Activated naive CD4-positive, alpha-beta T cell treated with anti-CD3 and anti-CD28 coated beads, Interleukin-2, amount 50 U/mL, for 72 hours (primary cell): ENCODE measurements around the gene ATP1A1. TPM values are rescaled to one million over a fixed set of nuclear protein-coding genes. Genes with fewer than 3 reads are reported as not detected.

ENCODE experiments used
- ATAC-seq, 2 donors: fragments of 150-1000 bp; cut with Tn5 transposase; 2 replicates each; pipeline ENCODE4 v1.10.0; 2021; ENCODE audit warnings: mild to moderate bottlenecking in 2 of 2, moderate library complexity in 2 of 2
- DNase-seq, 2 donors: peaks; one replicate each; pipeline ENCODE4 v3.0.0; 2021 to 2022; ENCODE audit warnings: low spot score in 2 of 2
- H3K27ac Mint-ChIP-seq, 2 donors: one replicate each; pipeline ENCODE4 v1.8.0; 2022; ENCODE audit warnings: mild to moderate bottlenecking in 2 of 2, mixed read lengths in 2 of 2
- H3K36me3 Mint-ChIP-seq, 2 donors: one replicate each; pipeline ENCODE4 v1.8.0; 2022; ENCODE audit warnings: mixed read lengths in 2 of 2
- H3K9me3 Mint-ChIP-seq, 2 donors: one replicate each; pipeline ENCODE4 v1.8.0; 2022; ENCODE audit warnings: mixed read lengths in 2 of 2
- total RNA-seq, 2 donors: library from RNA; stranded (reverse); gene quantifications; one replicate each; pipeline ENCODE4 v1.2.3, GENCODE V29; 2022

ATP1A1 gene
- total RNA-seq, 2 donors from 2014 or later, result 220 to 337 TPM

- ATAC-seq, result no peak
- no peaks in the 10 kb centered on the region for H3K36me3 Mint-ChIP-seq
- DNase-seq, result no peak
- H3K9me3 Mint-ChIP-seq, result no peaks in the 10 kb centered on the region
- H3K27ac Mint-ChIP-seq, result no peak overlapping the region
Observed at GRCh38 chr1:116335850-116336624, 37.0 kb upstream of the ATP1A1 start.

DNA sequence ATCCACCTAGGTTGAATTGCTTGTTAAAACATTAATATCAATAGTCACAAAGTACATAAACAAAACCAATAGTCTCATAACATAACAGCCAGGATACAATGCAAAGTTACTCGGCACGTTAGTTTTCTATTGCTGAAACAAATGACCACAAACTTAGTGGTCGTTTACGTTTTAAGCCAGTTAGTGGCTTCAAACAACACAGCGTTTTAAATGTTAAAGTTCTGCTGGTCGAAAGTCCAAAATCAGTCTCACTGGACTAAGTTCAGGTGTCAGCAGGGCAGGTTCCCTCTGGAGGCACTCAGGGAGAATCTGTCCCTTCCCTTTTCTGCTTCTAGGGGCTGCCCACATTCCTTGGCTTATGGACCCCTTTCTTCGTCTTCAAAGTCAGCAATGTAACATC lies 35.6 kb upstream of the ATP1A1 start:
- no peaks in the 10 kb centered on the region for H3K9me3 Mint-ChIP-seq
- H3K27ac Mint-ChIP-seq, result no peak overlapping the region
- no peak for DNase-seq
- no peaks in the 10 kb centered on the region for H3K36me3 Mint-ChIP-seq
- ATAC-seq, result no peak

GRCh38 chr1:116338400-116338799 lies 34.6 kb upstream of the ATP1A1 start:
- no peak for ATAC-seq
- no peak overlapping the region for H3K27ac Mint-ChIP-seq
- H3K9me3 Mint-ChIP-seq, result no peaks in the 10 kb centered on the region
- H3K36me3 Mint-ChIP-seq, result no peaks in the 10 kb centered on the region
- no peak for DNase-seq

- ATAC-seq (peak; percentile 16 to 38), DNase-seq (no peak)
- H3K36me3 Mint-ChIP-seq, result no peaks in the 10 kb centered on the region
- H3K9me3 Mint-ChIP-seq, result no peaks in the 10 kb centered on the region
- H3K27ac Mint-ChIP-seq, result no peak overlapping the region
Observed at GRCh38 chr1:116340506-116341231, 32.4 kb upstream of the ATP1A1 start.

- peak in 1 of 2 donors; percentile 40 for ATAC-seq
- DNase-seq, result no peak
- no peaks in the 10 kb centered on the region for H3K9me3 Mint-ChIP-seq
- no peaks in the 10 kb centered on the region for H3K36me3 Mint-ChIP-seq
- H3K27ac Mint-ChIP-seq, result no peak overlapping the region
Observed at GRCh38 chr1:116343019-116343418, 30.0 kb upstream of the ATP1A1 start.

DNA sequence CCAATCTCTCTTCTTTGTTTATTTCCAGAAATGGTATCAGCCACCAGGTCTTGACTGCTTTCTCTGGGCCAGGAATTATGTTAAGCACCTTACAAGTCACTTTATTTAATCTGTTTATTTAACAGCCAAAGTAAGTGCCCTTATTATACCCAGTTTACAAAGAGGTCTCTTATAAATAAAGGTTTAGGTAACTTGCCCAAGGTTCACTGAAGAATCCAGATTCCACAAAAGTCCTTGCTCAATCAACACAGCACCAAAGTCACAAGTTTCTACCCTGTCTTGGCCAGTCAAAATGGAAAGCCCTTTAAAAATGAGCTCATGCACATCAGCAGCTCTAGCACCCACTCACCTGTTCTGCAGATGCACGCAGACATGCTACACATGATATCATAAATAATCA lies 28.0 kb upstream of the ATP1A1 start:
- DNase-seq (no peak), ATAC-seq (no peak)
- no peak overlapping the region for H3K27ac Mint-ChIP-seq
- H3K36me3 Mint-ChIP-seq, result no peaks in the 10 kb centered on the region
- H3K9me3 Mint-ChIP-seq, result peaks cover 4% of the 10 kb centered on the region in 2 donors

GRCh38 chr1:116345843-116346242 lies 27.2 kb upstream of the ATP1A1 start:
- Mint-ChIP-seq H3K36me3 (no peaks in the 10 kb centered on the region), H3K27ac (peak overlapping the region in 1 of 2 donors; percentile 58), H3K9me3 (peaks cover 4% of the 10 kb centered on the region in 2 donors)
- peak; percentile 43 to 52 for ATAC-seq
- no peak for DNase-seq

- Mint-ChIP-seq H3K9me3 (peaks cover 4% of the 10 kb centered on the region in 2 donors), H3K27ac (no peak overlapping the region), H3K36me3 (no peaks in the 10 kb centered on the region)
- DNase-seq (no peak), ATAC-seq (no peak)
Observed at GRCh38 chr1:116346943-116347673, 25.9 kb upstream of the ATP1A1 start.

DNA sequence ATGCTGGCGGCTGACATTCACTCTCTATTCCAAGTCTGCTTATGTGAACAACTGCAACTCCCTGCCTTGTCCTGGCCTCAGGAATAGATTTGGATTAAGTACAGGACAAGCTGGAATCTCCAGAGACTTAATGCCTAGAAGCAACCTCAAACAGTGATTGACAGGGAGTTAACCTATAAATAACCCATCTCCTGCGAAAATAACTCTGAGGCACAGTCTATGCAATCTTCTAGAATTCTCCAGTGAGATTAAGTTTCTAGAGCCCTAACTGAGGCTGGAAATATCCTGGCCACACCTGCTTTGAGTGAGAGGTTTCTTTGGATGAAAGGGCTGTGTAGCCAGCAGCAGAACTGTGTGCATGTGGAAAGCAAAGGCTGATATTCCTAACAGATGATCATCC lies 25.3 kb upstream of the ATP1A1 start:
- ATAC-seq, result no peak
- Mint-ChIP-seq H3K36me3 (no peaks in the 10 kb centered on the region), H3K27ac (no peak overlapping the region), H3K9me3 (peaks cover 4% of the 10 kb centered on the region in 2 donors)
- no peak for DNase-seq

- no peak for ATAC-seq
- Mint-ChIP-seq H3K36me3 (no peaks in the 10 kb centered on the region), H3K9me3 (peaks cover 4% of the 10 kb centered on the region in 2 donors), H3K27ac (no peak overlapping the region)
- no peak for DNase-seq
Observed at GRCh38 chr1:116350097-116350645, 22.9 kb upstream of the ATP1A1 start.

DNA sequence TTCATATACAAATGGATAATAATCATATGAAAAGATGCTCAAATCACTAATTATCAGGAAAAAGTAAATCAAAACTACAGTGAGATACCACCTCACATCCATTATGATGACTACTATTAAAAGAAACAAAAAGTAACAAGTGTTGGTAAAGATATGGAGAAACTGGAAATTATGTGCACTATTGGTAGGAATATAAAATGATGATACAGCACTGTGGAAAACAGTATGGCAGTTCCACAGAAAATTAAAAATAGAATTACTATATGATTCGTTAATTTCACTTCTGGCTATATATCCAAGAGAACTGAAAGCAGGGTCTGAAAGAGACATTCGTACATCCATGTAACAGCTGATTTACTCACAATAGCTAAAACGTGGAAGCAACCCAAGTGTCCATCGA lies 21.1 kb upstream of the ATP1A1 start:
- H3K27ac Mint-ChIP-seq, result peak overlapping the region in 1 of 2 donors; percentile 42
- no peaks in the 10 kb centered on the region for H3K36me3 Mint-ChIP-seq
- peaks cover 4% of the 10 kb centered on the region in 2 donors for H3K9me3 Mint-ChIP-seq
- DNase-seq (no peak), ATAC-seq (no peak)

GRCh38 chr1:116352349-116352813 lies 20.7 kb upstream of the ATP1A1 start:
- Mint-ChIP-seq H3K9me3 (peaks cover 4% of the 10 kb centered on the region in 2 donors), H3K27ac (peak overlapping the region in 1 of 2 donors; percentile 42), H3K36me3 (no peaks in the 10 kb centered on the region)
- no peak for DNase-seq
- peak; percentile 62 to 67 for ATAC-seq

DNA sequence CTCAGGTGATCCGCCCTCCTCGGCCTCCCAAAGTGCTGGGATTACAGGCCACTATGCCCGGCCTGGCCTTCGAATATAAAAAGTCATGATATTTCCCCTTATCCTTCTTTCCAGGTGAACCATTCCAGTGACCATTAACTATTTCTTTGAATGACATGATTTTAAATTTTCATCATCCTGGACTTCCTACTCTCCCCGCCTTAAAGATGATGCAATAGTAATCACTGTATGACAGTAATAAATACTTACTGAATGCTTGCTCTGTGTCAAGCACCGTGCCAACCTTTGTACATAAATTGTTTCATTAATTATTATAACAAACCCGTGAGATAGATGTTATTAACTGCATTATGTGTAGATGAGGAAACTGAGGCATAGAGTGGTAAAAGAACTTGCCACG lies 19.9 kb upstream of the ATP1A1 start:
- H3K27ac Mint-ChIP-seq, result no peak overlapping the region
- ATAC-seq (no peak), DNase-seq (no peak)
- no peaks in the 10 kb centered on the region for H3K36me3 Mint-ChIP-seq
- H3K9me3 Mint-ChIP-seq, result peaks cover 4% of the 10 kb centered on the region in 2 donors

GRCh38 chr1:116356067-116356466 lies 17.0 kb upstream of the ATP1A1 start:
- H3K36me3 Mint-ChIP-seq, result no peaks in the 10 kb centered on the region
- no peak for ATAC-seq
- no peaks in the 10 kb centered on the region for H3K9me3 Mint-ChIP-seq
- DNase-seq, result no peak
- no peak overlapping the region for H3K27ac Mint-ChIP-seq

DNA sequence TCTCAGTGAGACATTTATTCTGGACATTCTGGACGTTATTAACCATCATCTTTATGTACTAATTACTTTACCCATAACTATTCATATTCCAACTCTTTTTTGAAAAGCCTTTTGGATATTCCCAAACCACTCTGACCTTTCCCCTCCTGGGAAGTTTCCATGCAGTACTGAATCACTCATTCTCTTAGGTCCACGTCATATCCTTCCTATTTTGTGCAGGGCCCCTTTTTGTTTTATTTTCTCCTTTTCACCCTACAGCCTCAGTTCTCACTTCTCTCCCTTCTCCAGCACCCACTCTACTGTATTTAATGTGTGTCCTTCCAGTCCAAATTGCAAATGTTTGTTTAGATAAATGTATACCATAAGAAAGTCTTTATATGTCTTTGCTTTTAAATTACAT lies 16.4 kb upstream of the ATP1A1 start:
- Mint-ChIP-seq H3K9me3 (no peaks in the 10 kb centered on the region), H3K36me3 (no peaks in the 10 kb centered on the region), H3K27ac (no peak overlapping the region)
- ATAC-seq, result no peak
- no peak for DNase-seq

DNA sequence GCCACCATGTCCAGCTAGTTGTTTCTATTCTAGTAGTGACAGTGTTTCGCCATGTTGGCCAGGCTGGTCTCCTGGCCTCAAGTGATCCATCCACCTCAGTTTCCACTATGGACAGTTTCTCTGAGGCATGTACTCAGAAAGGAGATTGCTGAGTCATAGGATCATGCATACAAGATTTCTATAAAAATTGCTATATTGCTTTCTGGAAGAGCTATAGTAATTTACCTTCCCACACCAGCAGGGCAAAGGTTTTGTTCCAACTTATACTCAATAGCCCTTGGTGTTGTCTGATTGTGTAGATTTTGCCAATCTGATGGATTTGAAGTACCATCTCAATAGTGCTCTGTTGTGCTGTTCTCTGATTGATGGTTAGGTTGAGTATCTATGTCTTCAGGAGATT lies 15.6 kb upstream of the ATP1A1 start:
- Mint-ChIP-seq H3K27ac (no peak overlapping the region), H3K9me3 (no peaks in the 10 kb centered on the region), H3K36me3 (no peaks in the 10 kb centered on the region)
- ATAC-seq (no peak), DNase-seq (no peak)
